SK-N-SH treated with all-trans-retinoic acid at 6 μM for 48 hours (cell line): Measurements from ENCODE around the gene ADAMTS6.

Source experiments
- ATAC-seq: fragments of 200-7000 bp; cut with Tn5 transposase; 3 replicates; pipeline ENCODE4 v1.9.1; 2020; ENCODE audit warnings: mild to moderate bottlenecking, moderate library complexity
- ARNTL ChIP-seq: fragments of 450-650 bp; formaldehyde crosslinking; IDR thresholded peaks from 2 replicates; pipeline ENCODE4 v1.5.0; 2020; ENCODE audit warnings: low read depth, mild to moderate bottlenecking, moderate library complexity, borderline replicate concordance
- BACH2 ChIP-seq: fragments of 250-450 bp; sonication (Bioruptor Pico); IDR thresholded peaks from 2 replicates; pipeline ENCODE4 v1.9.0; 2021; ENCODE audit warnings: mild to moderate bottlenecking, borderline replicate concordance
- CREB5 ChIP-seq: fragments of 250-450 bp; sonication (Bioruptor Pico); IDR thresholded peaks from 2 replicates; pipeline ENCODE4 v1.5.1; 2020; ENCODE audit warnings: low read depth, mild to moderate bottlenecking, moderate library complexity
- CSDC2 ChIP-seq: fragments of 250-450 bp; sonication (Bioruptor Pico); IDR thresholded peaks from 2 replicates; pipeline ENCODE4 v1.5.0; 2020; ENCODE audit warnings: mild to moderate bottlenecking, moderate library complexity
- CSRNP3 ChIP-seq: fragments of 250-450 bp; sonication (Bioruptor Pico); IDR thresholded peaks from 2 replicates; pipeline ENCODE4 v1.5.1; 2021; ENCODE audit warnings: mild to moderate bottlenecking, moderate library complexity
- ESRRG ChIP-seq: fragments of 250-450 bp; sonication (Bioruptor Pico); IDR thresholded peaks from 2 replicates; pipeline ENCODE4 v1.6.1; 2021; ENCODE audit warnings: mild to moderate bottlenecking
- GLIS3 ChIP-seq: fragments of 250-450 bp; sonication (Bioruptor Pico); IDR thresholded peaks from 2 replicates; pipeline ENCODE4 v1.5.0; 2020; ENCODE audit warnings: mild to moderate bottlenecking, moderate library complexity
- ISL1 ChIP-seq: fragments of 250-450 bp; sonication (Bioruptor Pico); IDR thresholded peaks from 2 replicates; pipeline ENCODE4 v2.1.2; 2022; ENCODE audit warnings: mild to moderate bottlenecking, moderate library complexity
- OSR1 ChIP-seq: fragments of 250-450 bp; sonication (Bioruptor Pico); IDR thresholded peaks from 2 replicates; pipeline ENCODE4 v1.8.0; 2022; ENCODE audit warnings: moderate library complexity, mild to moderate bottlenecking, inconsistent platforms
- PPARA ChIP-seq: fragments of 250-450 bp; sonication (Bioruptor Pico); IDR thresholded peaks from 2 replicates; pipeline ENCODE4 v1.5.0; 2020; ENCODE audit warnings: mild to moderate bottlenecking, borderline replicate concordance
- RARB ChIP-seq: fragments of 250-450 bp; sonication (Bioruptor Pico); IDR thresholded peaks from 2 replicates; pipeline ENCODE4 v1.8.0; 2021; ENCODE audit warnings: mild to moderate bottlenecking, moderate library complexity
- SNAI2 ChIP-seq: fragments of 250-450 bp; sonication (Bioruptor Pico); IDR thresholded peaks from 2 replicates; pipeline ENCODE4 v1.5.0; 2020; ENCODE audit warnings: mild to moderate bottlenecking, moderate library complexity
- TCF4 ChIP-seq: fragments of 250-450 bp; sonication (Bioruptor Pico); IDR thresholded peaks from 2 replicates; pipeline ENCODE4 v1.8.0; 2021; ENCODE audit warnings: mild to moderate bottlenecking, moderate library complexity, borderline replicate concordance
- TOX ChIP-seq: fragments of 250-450 bp; sonication (Bioruptor Pico); IDR thresholded peaks from 2 replicates; pipeline ENCODE4 v1.8.0; 2021; ENCODE audit warnings: mild to moderate bottlenecking, moderate library complexity, borderline replicate concordance
- TSHZ2 ChIP-seq: fragments of 250-450 bp; sonication (Bioruptor Pico); IDR thresholded peaks from 2 replicates; pipeline ENCODE4 v1.5.0; 2020; ENCODE audit warnings: mild to moderate bottlenecking, moderate library complexity
- ZC3H10 ChIP-seq: fragments of 250-450 bp; sonication (Bioruptor Pico); IDR thresholded peaks from 2 replicates; pipeline ENCODE4 v1.5.1; 2021; ENCODE audit warnings: mild to moderate bottlenecking, moderate library complexity
- ZFP3 ChIP-seq: fragments of 250-450 bp; sonication (Bioruptor Pico); IDR thresholded peaks from 2 replicates; pipeline ENCODE4 v1.5.0; 2020; ENCODE audit warnings: mild to moderate bottlenecking, moderate library complexity
- ZFP30 ChIP-seq: fragments of 450-650 bp; formaldehyde crosslinking; IDR thresholded peaks from 2 replicates; pipeline ENCODE4 v1.5.0; 2022; ENCODE audit warnings: mild to moderate bottlenecking, moderate library complexity
- ZNF565 ChIP-seq: fragments of 450-650 bp; formaldehyde crosslinking; conservative IDR thresholded peaks from 2 replicates; pipeline ENCODE4 v1.5.0; 2020; ENCODE audit warnings: low read depth, mild to moderate bottlenecking, moderate library complexity
- ZNF70 ChIP-seq: fragments of 450-650 bp; formaldehyde crosslinking; IDR thresholded peaks from 2 replicates; pipeline ENCODE4 v1.5.0; 2020; ENCODE audit warnings: mild to moderate bottlenecking, moderate library complexity
- ZNF8 ChIP-seq: fragments of 450-650 bp; formaldehyde crosslinking; IDR thresholded peaks from 2 replicates; pipeline ENCODE4 v1.5.0; 2020; ENCODE audit warnings: mild to moderate bottlenecking, moderate library complexity
- TF ChIP-seq, protein P1 (sequence below): fragments of 250-450 bp; sonication (Bioruptor Pico); IDR thresholded peaks from 2 replicates; pipeline ENCODE4 v1.8.0; 2020; ENCODE audit warnings: mild to moderate bottlenecking, moderate library complexity, borderline replicate concordance

Gene ADAMTS6

DNA sequence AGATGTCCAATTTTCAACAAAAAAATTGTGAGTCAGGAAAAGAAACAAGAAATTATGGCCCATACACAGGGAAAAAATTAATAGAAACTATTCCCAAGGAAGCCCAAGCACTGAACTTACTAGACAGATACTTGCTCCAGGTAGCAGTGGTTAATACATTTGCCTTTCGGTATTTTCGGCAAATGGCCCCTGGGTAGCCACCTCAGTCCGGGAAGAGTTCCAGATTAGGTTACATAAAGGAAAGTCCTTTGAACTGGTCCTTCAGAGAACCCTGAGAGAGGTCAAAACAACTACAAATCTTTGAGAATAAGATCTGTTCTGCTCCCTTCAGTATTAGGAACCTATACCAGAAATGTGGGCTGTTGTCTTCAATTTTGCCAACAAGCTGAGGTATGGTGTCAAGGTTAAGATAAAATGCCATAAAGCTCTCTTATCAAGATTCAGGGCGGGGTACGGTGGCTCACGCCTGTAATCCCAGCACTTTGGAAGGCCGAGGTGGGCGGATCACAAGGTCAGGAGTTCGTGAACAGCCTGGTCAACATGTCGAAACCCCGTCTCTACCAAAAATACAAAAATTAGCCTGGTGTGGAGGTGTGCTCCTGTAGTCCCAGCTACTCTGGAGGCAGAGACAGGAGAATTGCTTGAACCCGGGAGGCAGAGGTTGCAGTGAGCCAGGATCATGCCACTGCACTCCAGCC lies 369.6 kb downstream of the ADAMTS6 start:
- ATAC-seq: no peak
- no peak for TF ChIP-seq PPARA
- no peak for TF ChIP-seq ZNF70 (CRISPR knock-in tag)
- no peak for TF ChIP-seq BACH2 (CRISPR knock-in tag)
- no peak for TF ChIP-seq ZNF565 (CRISPR knock-in tag)
- TF ChIP-seq TCF4: no peak
- no peak for TF ChIP-seq OSR1 (CRISPR knock-in tag)
- TF ChIP-seq ESRRG (CRISPR knock-in tag): no peak
- TF ChIP-seq ZC3H10: no peak
- TF ChIP-seq RARB (CRISPR knock-in tag): no peak
- no peak for TF ChIP-seq CREB5 (CRISPR knock-in tag)
- TF ChIP-seq, protein P1, sequence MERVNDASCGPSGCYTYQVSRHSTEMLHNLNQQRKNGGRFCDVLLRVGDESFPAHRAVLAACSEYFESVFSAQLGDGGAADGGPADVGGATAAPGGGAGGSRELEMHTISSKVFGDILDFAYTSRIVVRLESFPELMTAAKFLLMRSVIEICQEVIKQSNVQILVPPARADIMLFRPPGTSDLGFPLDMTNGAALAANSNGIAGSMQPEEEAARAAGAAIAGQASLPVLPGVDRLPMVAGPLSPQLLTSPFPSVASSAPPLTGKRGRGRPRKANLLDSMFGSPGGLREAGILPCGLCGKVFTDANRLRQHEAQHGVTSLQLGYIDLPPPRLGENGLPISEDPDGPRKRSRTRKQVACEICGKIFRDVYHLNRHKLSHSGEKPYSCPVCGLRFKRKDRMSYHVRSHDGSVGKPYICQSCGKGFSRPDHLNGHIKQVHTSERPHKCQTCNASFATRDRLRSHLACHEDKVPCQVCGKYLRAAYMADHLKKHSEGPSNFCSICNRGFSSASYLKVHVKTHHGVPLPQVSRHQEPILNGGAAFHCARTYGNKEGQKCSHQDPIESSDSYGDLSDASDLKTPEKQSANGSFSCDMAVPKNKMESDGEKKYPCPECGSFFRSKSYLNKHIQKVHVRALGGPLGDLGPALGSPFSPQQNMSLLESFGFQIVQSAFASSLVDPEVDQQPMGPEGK: no peak
- TF ChIP-seq ZFP3: no peak
- TF ChIP-seq GLIS3 (CRISPR knock-in tag): no peak
- TF ChIP-seq, all 23 proteins: peak for 0

- no peak for ATAC-seq
- TF ChIP-seq SNAI2 (no peak), TCF4 (no peak)
These were observed 372.7 kb downstream of the ADAMTS6 start for GRCh38 chr5:65108786-65109743.

GRCh38 chr5:65105301-65105700 lies 376.4 kb downstream of the ADAMTS6 start:
- ATAC-seq: no peak
- TF ChIP-seq, protein P1: no peak
- TF ChIP-seq TSHZ2 (CRISPR knock-in tag) (no peak), RARB (CRISPR knock-in tag) (no peak), ISL1 (CRISPR knock-in tag) (no peak), ZFP30 (CRISPR knock-in tag) (no peak), CSDC2 (no peak), OSR1 (CRISPR knock-in tag) (no peak), PPARA (no peak), ZC3H10 (no peak), TCF4 (no peak), ESRRG (CRISPR knock-in tag) (no peak), ZNF8 (no peak), CSRNP3 (CRISPR knock-in tag) (no peak), ARNTL (CRISPR knock-in tag) (no peak), TOX (CRISPR knock-in tag) (no peak)
